PC-3 (cell line): ENCODE results near the gene UBL7.

ENCODE experiments used
- CTCF ChIP-seq: fragments of 300-600 bp; sonication (generic); conservative IDR thresholded peaks from 2 replicates; pipeline ENCODE4 v1.5.1; 2017; ENCODE audit warnings: antibody characterized with exemption, low read depth, mild to moderate bottlenecking, low read length
- EZH2 ChIP-seq: fragments of 300-600 bp; sonication (generic); IDR thresholded peaks from one replicate; pipeline ENCODE4 v1.6.1; 2017; ENCODE audit warnings: antibody characterized with exemption, mild to moderate bottlenecking, low read length; ENCODE audit not compliant: unreplicated experiment
- EZH2phosphoT487 ChIP-seq: fragments of 300-600 bp; sonication (generic); IDR thresholded peaks from 2 replicates; pipeline ENCODE4 v1.6.1; 2018; ENCODE audit warnings: mild to moderate bottlenecking, antibody characterized with exemption, low read length, borderline replicate concordance

- TF ChIP-seq CTCF (no peak), EZH2phosphoT487 (no peak), EZH2 (no peak)
Measured at GRCh38 chr15:74451322-74451721, 9.6 kb downstream of the UBL7 start.
